HG03439 (cell line): ENCODE results near the gene VWA8.
"Not testable (repeated sequence)": the region's sequence is repeated elsewhere in the genome, so short reads cannot be mapped to it uniquely, and the experiment has no call there.

ENCODE experiments used
- ATAC-seq: cut with Tn5 transposase; IDR thresholded peaks from one replicate; pipeline ENCODE4 v1.9.1; 2021; ENCODE audit warnings: mild to moderate bottlenecking, moderate library complexity; ENCODE audit not compliant: unreplicated experiment

The VWA8 gene

DNA sequence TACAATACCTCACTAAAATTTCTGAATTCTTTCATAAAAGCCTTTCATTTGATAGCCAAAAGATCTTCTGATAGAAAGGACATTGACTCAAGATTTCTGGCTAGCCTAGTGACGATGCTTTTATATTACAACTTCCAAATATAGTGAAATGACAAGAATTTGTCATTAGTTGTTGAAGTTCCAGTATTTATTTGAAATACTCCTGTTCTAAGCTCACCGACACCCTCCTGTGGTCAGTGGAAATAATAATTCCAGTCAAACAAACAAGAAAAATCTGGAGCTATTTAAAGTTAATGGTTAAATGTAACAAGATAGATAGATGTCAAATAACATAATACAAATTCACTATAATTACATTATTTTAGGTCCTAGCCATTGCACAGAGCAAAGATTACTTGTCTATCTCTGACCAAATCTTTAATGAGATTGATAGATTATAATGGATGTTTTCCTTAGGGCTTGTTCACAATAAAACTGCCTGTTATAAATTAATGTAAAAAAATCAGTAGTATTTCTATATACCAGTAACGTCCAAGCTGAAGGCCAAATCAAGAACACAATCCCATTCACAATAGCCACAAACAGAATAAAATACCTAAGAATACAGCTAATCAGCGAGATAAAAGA is 308.1 kb downstream of the VWA8 start:
- no peak for ATAC-seq

DNA sequence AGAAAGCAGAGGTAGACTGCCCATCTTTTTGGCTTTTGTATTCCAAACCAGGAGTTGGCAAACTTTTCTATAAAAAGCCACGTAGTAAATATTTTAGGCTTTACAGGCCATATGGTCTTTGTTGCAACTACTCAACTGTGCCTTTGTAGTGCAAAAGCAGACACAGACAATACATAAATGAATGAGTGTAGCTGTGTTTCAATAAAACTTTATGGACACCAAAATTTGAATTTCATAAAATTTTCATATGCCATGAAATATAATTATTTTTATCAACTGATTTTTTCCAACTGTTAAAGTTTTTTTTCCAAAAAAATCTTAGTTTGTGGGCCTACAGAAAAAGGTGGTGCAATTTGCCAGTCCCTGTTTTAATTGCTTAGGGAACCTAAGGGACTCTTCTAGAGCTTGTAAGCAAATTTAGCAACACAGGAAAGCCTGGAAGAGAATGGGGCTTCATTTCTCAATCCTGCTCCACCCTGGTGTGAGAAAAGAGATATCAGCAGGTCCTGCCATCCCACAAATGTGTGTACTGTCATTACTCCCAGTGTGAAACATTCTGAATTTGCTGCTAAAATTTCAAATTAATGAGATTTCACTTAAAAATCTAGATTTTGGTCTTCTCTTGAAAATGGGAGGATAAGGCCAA is 309.4 kb downstream of the VWA8 start:
- ATAC-seq, result no peak

DNA sequence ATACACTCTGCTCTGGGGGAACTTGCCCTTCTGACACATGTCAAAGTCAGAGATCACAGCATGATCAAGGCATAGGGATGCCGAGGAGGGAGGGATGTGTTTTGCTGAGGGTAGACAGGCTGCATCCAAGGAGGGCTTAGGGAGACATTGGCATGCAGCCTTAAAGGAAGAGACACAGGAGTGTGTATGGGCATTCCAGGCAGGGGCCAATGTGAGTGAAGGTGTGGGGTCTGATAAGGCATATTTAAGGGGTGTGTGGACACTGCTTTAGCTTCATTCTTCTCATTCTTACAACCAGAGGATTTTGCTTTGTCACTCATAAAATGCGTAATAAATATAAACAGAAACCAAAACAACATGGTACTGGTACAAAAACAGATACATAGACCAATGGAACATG is 310.2 kb downstream of the VWA8 start:
- no peak for ATAC-seq

DNA sequence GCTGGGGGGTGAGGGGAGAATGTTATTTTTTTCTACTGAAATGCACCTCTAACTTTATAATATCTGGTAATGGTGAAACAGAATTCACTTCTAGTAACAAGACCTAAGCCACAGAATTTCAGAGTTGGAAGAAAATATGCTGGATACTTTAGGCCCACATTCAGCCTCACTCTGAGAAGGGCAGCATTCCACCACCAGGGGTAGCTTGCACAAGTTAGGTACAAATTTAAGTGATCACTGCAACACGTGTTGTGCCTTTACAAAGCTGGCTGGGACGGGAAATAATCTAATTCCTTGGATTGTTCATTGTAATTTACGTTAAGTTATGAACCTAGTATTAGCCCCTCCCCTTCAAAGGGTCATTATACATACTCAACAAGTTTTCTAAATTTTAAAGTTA is 311.2 kb downstream of the VWA8 start:
- ATAC-seq, result no peak

DNA sequence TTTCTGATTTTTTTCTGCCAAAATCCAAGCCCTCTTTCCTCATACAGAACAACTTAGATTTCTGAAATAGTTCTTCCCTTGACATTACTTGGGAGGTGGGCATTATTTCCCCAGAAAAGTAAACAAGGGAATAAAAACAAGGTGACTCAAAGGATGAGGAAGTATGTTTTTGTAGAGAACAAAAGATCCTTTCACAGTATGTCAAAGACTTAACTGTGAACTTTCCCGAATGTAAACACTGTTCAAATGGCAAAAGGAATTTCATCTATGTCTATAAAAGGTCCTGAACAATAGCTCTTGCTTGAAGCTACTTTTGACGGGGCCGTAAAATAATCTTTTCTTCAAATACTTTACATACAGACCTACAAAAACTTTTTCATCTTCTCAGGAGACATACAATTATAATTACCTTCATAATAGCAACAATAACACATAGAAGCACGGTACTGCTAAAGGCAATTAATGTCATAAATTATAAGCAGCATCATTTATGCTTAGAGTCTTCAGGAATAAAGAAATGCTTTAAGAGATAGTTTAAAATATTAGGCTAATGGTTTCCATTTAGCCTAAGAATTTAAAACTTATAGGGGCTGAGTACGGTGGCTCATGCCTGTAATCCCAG is 312.5 kb downstream of the VWA8 start:
- no peak for ATAC-seq

DNA sequence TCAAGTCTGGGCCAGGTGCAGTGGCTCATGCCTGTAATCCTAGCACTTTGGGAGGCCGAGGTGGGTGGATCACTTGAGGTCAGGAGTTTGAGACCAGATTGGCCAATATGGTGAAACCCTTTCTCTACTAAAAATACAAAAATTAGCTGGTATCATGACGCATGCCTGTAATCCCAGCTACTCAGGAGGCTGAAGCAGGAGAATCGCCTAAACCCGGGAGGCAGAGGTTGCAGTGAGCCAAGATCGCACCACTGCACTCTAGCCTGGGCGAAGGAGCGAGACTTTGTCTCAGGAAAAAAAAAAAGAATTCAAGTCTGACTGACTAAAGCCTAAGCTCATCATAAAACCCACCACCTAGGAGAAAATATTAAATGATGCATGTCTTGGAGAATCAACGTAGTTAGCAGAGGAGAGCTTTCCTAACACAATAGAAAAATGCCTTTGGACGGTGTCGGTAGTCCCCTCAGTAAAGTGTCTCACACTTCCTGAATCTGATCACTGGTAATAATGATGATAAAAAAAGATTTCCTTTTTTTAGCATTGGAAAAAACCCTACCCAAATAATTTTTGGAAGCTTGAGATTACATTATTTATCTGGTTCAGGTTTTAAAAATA is 313.1 kb downstream of the VWA8 start:
- ATAC-seq, result not testable (repeated sequence)

DNA sequence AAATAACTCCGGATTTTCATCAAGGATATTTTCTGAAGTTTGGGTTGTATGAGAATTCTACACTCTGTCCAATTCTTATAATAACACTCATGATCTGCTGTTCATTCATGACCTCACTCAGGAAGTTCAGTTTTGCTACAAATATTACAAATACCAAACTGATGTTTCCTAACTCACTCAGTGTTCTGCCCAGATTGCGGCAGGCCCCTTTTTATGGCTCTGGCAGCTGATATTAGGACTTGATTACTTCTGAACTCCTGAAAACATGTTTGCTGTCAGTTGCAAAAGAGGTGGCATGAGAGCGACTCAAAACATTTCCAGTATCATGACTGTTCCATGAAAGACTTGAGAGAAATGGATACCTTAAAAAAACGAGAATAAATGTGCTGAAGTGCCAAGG is 315.6 kb downstream of the VWA8 start:
- no peak for ATAC-seq

DNA sequence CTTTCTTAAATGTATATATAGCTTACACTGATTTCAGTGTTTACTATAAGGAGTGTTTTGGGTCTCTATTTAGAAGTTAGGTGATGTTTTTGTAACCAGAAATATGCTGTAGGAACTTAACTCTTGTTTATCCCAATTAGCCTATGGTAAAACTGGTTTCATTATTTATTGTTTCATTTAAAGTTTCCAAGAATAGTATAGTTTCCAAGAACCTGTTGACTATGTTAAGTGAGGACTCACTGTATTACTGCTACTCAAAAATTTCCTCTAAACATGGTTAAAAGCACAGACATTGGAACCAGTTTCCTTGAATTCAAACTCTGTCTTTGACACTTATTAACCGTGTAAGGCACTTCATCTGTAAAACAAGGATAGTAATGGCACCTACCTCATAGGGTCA is 316.2 kb downstream of the VWA8 start:
- no peak for ATAC-seq

DNA sequence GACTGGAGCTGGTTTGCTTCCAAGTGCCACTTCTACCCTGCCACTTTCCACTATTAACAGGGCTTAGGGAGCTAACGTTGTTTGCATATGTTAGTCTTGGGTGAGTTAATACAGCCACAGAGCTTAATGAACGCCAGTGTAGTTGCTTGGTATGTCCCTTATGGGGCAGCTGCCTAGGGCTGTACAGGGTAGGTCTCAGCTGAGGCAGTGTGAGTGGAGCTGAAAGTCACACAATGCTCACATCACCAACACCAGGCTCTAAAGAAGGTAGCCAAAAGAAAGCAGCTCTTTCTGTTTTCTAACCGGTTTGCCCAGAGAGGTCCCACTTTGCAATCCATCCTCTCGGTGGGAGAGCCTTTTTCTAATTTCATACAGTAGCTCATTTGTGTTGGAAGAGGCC is 317.4 kb downstream of the VWA8 start:
- ATAC-seq, result no peak

DNA sequence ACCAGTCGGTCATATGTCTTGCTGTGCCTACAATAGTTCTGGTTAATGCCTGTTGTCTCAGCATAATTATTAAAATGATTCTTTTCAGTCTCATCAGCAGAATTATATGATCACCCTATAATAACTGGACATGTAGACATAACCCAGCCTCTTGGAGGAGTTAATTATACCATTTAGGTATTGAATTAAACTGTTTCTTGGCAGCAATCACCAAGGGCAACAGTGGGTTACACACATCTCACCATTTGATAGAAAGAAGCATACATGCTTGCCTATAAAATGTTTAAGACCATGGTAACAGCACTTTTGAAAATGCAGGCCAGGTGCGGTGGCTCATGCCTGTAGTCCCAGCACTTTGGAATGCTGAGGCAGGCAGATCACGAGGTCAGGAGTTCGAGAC is 318.9 kb downstream of the VWA8 start:
- no peak for ATAC-seq

DNA sequence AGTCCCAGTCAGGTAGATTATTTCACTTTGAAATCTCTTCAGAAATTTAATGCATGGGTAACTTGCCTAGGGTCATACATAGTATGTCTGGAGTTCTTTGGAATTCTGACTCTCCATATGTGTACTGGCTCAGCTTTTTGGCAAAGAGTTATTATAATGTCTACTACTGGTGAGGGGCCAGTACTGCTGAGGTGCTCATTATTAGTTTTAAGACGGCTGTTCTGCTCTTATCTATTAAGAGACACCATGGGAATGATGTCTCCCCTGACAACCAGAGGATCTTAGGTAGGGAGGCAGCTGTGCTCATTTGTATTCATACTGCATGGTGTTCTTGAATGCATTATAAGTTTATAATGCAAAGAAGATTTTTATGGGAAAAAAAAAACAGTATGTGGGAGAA is 319.5 kb downstream of the VWA8 start:
- no peak for ATAC-seq

DNA sequence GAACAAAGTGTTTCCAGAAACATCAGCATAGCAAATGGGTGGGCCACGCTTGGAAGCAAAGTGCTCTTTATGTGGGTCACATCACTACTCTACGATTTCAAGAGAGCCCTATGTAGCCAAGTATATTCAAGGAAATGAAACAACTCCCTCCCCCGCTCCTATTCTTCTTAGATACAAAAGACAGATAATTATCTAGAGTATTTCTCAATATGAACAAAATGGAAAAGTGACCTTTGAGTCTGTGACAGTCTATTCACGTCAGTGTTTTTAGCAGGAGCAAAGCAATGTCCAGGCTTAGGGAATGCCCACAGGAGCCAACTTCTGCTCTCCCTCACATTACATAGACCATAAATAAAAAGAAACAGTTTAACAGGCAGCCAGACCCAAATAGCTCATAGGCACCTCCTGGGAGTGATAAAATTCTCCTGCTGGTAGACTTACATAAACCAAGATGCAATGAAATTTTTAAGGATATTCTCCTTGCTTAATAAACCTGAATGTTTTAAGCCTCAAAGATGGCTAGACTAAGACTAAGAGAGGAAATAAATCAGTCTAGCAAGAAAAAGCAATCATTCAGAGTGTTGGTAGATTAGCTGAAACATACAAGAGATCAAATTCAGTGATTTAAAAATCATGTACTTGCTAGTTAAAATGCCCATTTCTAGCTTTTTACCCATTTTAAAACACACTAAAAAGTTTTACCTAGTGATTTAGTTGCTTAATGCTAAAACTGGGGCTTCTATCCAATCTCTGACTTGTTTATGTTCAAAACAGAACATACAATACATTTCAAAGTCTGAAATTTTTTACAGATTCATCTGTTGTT is 320.7 kb downstream of the VWA8 start:
- ATAC-seq, result no peak

DNA sequence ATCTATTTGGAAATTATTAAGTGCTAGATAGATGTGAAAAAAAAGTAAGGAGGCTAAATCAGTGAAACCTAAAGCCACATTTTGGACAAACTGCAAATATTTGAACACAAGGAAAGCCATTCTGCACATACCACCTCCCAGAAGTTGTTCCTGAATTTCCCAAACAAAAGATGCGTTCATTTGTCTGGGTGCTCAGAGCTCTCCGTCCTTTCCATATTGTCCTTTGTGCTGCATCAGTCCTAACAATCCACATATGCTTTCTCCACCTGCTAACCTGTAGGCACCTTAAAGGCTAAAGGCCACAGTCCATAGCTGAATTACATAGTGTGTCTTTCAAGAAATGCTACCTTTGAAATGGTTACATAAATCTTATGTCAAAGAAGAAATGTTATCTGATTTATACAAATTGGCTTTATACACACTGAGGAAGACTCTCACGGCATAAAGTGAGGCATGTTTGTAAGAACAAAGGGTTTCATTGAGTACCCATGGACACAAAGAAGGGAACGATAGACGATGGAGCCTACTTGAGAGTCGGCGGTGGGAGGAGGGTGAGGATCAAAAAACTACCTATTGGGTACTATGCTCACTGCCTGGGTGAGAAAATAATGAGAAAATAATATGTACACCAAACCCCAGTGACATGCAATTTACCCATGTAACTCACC is 321.5 kb downstream of the VWA8 start:
- no peak for ATAC-seq

DNA sequence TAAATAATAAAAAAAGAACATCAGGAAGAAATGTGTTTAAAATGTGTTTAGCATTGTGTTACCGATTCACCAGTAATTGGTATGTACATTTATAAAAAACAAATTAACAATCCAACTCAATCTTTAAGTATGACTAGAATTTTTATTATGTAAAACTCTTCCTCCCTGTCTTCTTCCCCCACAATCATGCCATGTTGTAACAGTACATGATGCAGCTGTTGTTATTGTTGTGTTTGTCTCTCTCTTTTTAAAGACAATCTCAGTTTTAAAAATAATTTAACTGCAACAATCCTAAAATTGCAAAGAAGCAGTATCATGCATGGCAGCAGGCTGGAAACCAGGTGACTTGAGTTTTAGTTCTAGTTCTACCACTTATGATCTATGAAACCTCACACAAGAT is 323.3 kb downstream of the VWA8 start:
- no peak for ATAC-seq

DNA sequence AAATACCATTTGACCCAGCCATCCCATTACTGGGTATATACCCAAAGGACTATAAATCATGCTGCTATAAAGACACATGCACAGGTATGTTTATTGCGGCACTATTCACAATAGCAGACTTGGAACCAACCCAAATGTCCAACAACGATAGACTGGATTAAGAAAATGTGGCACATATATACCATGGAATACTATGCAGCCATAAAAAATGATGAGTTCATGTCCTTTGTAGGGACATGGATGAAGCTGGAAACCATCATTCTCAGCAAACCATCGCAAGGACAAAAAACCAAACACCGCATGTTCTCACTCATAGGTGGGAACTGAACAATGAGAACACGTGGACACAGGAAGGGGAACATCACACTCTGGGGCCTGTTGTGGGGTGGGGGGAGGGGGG is 323.9 kb downstream of the VWA8 start:
- not testable (repeated sequence) for ATAC-seq

DNA sequence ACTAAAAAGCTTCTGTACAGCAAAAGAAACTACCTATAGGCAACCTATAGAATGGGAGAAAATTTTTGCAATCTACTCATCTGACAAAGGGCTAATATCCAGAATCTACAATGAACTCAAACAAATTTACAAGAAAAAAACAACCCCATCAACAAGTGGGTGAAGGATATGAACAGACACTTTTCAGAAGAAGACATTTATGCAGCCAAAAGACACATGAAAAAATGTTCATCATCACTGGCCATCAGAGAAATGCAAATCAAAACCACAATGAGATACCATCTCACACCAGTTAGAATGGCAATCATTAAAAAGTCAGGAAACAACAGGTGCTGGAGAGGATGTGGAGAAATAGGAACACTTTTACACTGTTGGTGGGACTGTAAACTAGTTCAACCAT is 324.3 kb downstream of the VWA8 start:
- ATAC-seq, result not testable (repeated sequence)

DNA sequence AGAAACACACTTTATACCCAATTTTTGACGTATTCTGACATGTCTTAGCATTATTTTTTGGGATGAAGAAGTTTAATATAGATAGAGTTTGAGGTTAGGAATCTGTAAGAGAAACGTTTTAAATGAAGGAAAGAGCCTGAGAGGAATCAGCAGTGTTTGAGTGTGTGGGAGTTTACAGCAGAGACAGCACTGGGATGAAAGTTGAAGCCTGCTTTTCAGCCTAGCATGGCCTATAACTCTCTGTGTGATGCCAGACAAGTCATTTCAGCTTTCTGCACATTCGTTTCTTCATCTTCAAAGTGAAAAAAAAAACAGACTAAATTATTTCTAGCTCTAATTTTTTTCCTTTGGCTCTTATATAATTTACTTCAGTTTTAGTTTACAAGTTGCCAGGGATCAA is 326.5 kb downstream of the VWA8 start:
- ATAC-seq, result no peak

DNA sequence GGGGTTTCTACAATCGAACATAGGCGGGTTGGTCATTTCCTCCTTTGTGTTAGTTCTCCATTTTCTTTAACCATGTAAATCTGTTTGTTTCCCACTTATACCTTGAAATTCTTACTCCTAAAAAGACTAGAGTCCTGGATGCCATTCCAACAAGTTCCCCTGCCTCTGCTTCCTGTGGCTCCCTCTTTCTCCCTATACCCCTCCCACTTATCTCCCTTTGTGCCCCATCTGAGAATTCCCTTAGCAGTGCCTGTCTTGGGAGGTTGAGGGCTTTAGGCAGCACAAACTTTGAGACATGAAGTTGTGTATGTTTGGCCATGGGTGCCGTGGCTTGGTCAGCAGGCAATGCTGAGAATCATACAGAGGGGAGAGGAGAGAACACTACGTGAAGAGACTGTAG is 327.1 kb downstream of the VWA8 start:
- no peak for ATAC-seq

DNA sequence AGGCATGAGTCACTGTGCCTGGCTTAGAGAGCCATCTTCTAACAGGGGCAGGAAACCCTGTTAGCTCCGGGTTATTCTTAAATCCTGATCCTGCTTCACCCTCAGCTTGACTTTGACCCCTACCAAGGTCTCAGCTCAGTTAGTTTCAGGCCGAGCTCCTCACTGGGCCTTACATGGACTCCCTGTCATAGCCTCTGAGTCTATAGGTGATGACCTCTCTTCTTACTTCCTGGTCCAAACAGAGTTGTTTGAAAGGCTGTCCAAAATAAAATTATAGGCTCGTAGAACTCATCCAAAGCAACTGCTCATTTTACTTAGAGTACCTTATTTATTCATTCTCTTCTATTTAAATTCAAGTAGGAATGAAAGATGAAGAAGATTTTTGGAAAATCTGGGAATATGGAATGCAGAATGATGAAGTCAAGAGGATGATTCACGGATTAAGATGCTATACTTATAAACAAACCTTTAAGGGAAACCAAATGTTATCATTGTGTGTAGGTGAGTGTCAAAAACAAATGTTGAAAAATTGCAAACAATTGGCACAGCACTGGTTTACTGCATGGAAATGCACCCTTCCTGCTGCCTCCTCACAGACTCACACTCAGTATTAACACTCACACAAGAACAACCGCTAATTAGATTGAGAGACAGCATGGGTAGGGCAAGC is 329.5 kb downstream of the VWA8 start:
- no peak for ATAC-seq

DNA sequence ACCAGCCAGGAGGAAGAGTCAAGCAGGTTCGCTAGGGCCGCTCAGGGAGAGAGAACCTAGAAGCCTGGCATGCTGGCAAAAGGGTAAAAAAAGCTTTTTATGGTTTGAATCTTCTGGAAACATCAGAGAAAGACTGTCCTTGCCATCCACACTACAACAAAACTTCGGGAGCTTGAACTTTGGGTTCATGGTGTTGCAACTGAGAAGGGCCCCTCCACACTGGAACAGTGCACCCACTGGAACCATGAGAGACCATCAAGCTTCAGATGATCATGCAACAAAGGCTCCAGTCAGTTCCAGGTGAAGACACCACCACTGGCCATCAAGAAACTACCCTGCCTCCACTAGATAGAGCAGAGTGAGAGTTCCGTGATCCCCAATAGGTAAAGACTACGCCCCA is 333.5 kb downstream of the VWA8 start:
- ATAC-seq, result no peak
